Activated gamma-delta T cell treated with Interleukin-2 at 50 U/mL for 16 hours (primary cell): ENCODE results near the gene BTK.
"Not testable (repeated sequence)": the region's sequence is repeated elsewhere in the genome, so short reads cannot be mapped to it uniquely, and the experiment has no call there.

Experiments used
- DNase-seq: peaks from one replicate; pipeline ENCODE4 v3.0.0-alpha.2; 2020

BTK gene

DNA sequence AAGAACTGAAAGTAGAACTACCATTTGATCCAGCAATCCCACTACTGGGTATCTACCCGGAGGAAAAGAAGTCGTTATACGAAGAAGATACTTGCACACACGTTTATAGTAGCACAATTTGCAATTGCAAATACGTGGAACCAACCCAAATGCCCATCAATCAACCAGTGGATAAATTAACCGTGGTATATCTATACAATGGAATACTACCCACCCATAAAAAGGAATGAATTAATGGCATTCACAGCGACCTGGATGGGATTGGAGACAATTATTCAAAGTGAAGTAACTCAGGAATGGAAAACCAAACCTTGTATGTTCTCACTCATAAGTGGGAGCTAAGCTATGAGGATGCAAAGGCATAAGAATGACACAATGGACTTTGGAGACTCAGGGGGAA lies 51.7 kb downstream of the BTK start:
- DNase-seq, result not testable (repeated sequence)

- DNase-seq, result not testable (repeated sequence)
Observed at GRCh38 chrX:101326600-101326999, 59.4 kb downstream of the BTK start.

- no peak for DNase-seq
Observed at GRCh38 chrX:101303790-101304189, 82.2 kb downstream of the BTK start.
